Activated naive CD8-positive, alpha-beta T cell treated with anti-CD3 and anti-CD28 coated beads for 36 hours (primary cell): Measurements from ENCODE around the gene RNF220. TPM values are rescaled to one million over a fixed set of nuclear protein-coding genes. Genes with fewer than 3 reads are reported as not detected.

Experiments used
- DNase-seq: peaks from one replicate; pipeline ENCODE4 v3.0.0; 2021
- H3K27ac Mint-ChIP-seq: one replicate; pipeline ENCODE4 v1.8.0; 2022; ENCODE audit warnings: mild to moderate bottlenecking, moderate library complexity, mixed read lengths
- H3K27me3 Mint-ChIP-seq: one replicate; pipeline ENCODE4 v1.8.0; 2022; ENCODE audit warnings: mild to moderate bottlenecking, mixed read lengths
- H3K36me3 Mint-ChIP-seq: one replicate; pipeline ENCODE4 v1.8.0; 2021; ENCODE audit warnings: mild to moderate bottlenecking, mixed read lengths
- H3K4me1 Mint-ChIP-seq: one replicate; pipeline ENCODE4 v1.8.0; 2021; ENCODE audit warnings: mixed read lengths
- H3K4me3 Mint-ChIP-seq: one replicate; pipeline ENCODE4 v1.8.0; 2022; ENCODE audit warnings: mild to moderate bottlenecking, moderate library complexity, mixed read lengths
- H3K9me3 Mint-ChIP-seq: one replicate; pipeline ENCODE4 v1.8.0; 2022; ENCODE audit warnings: mixed read lengths
- total RNA-seq, 2 experiments: library from RNA; stranded (reverse); gene quantifications; one replicate each; pipeline ENCODE4 v1.2.3, GENCODE V29; 2021

The RNF220 gene
- total RNA-seq, 2 experiments from 2014 or later, result 99.0 to 108 TPM

GRCh38 chr1:44576456-44577150, 171.5 kb downstream of the RNF220 start:
- no peak overlapping the region for H3K27ac Mint-ChIP-seq
- no peak overlapping the region for H3K4me3 Mint-ChIP-seq
- peaks cover 15% of the 10 kb centered on the region for H3K27me3 Mint-ChIP-seq
- no peak for DNase-seq
- H3K9me3 Mint-ChIP-seq, result no peaks in the 10 kb centered on the region
- H3K36me3 Mint-ChIP-seq, result no peaks in the 10 kb centered on the region
- H3K4me1 Mint-ChIP-seq, result no peaks in the 10 kb centered on the region

GRCh38 chr1:44581205-44581604, 176.2 kb downstream of the RNF220 start:
- no peak overlapping the region for H3K4me3 Mint-ChIP-seq
- DNase-seq, result no peak

GRCh38 chr1:44584167-44584566, 179.1 kb downstream of the RNF220 start:
- H3K36me3 Mint-ChIP-seq, result no peaks in the 10 kb centered on the region
- H3K4me1 Mint-ChIP-seq, result no peaks in the 10 kb centered on the region
- H3K27ac Mint-ChIP-seq, result no peak overlapping the region
- no peaks in the 10 kb centered on the region for H3K27me3 Mint-ChIP-seq
- no peak overlapping the region for H3K4me3 Mint-ChIP-seq
- no peaks in the 10 kb centered on the region for H3K9me3 Mint-ChIP-seq
- no peak for DNase-seq

More at GRCh38 chr1:44581205-44581604, 176.2 kb downstream of the RNF220 start:
- Mint-ChIP-seq H3K4me1 (no peaks in the 10 kb centered on the region), H3K27ac (no peak overlapping the region), H3K27me3 (peaks cover 7% of the 10 kb centered on the region), H3K9me3 (no peaks in the 10 kb centered on the region), H3K36me3 (no peaks in the 10 kb centered on the region)

GRCh38 chr1:44585315-44585920, 180.4 kb downstream of the RNF220 start:
- DNase-seq, result no peak
- Mint-ChIP-seq H3K4me3 (no peak overlapping the region), H3K36me3 (no peaks in the 10 kb centered on the region), H3K9me3 (no peaks in the 10 kb centered on the region), H3K27ac (no peak overlapping the region), H3K4me1 (no peaks in the 10 kb centered on the region), H3K27me3 (no peaks in the 10 kb centered on the region)

DNA sequence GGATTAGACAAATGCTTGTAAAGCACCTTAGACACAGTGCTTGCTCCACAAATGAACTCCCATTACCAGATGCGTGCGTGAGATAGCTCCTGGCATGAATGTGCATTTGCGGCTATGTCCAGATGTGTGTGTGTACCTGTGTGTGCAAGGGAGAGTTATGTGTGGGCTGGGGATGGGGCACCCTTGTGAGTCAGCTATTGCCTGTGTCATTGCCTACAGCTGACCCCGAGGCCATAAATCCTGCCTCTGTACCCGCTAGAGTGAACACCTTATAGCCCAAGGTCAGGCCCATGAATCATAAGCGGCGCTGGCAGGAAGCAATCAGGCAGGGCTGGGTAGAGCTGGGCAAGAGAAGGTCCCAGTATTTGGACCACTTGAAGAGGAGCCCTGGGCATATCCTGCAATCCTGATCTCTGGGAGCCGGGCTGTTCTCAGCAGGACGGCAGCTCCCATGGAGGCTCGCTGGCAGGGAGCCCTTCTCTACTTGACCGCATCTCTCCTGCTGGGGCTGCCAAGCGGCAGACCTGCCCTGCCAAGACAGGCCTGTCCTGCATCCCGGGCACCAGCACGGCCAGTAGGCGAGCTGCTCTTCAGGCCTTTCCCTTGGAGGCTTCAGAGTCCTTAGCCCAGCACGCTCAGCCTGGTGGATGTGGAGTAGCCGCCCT, 182.9 kb downstream of the RNF220 start:
- Mint-ChIP-seq H3K4me1 (no peaks in the 10 kb centered on the region), H3K4me3 (no peak overlapping the region), H3K27me3 (no peaks in the 10 kb centered on the region), H3K27ac (no peak overlapping the region), H3K36me3 (no peaks in the 10 kb centered on the region), H3K9me3 (no peaks in the 10 kb centered on the region)
- no peak for DNase-seq

- no peaks in the 10 kb centered on the region for H3K27me3 Mint-ChIP-seq
- no peak for DNase-seq
- no peaks in the 10 kb centered on the region for H3K36me3 Mint-ChIP-seq
- no peak overlapping the region for H3K4me3 Mint-ChIP-seq
- no peaks in the 10 kb centered on the region for H3K4me1 Mint-ChIP-seq
- no peak overlapping the region for H3K27ac Mint-ChIP-seq
- H3K9me3 Mint-ChIP-seq, result no peaks in the 10 kb centered on the region
Observed at GRCh38 chr1:44588551-44589210, 183.6 kb downstream of the RNF220 start.

- Mint-ChIP-seq H3K4me1 (no peaks in the 10 kb centered on the region), H3K4me3 (no peak overlapping the region), H3K27me3 (no peaks in the 10 kb centered on the region), H3K36me3 (no peaks in the 10 kb centered on the region), H3K27ac (no peak overlapping the region), H3K9me3 (no peaks in the 10 kb centered on the region)
- DNase-seq, result no peak
Observed at GRCh38 chr1:44590475-44590874, 185.4 kb downstream of the RNF220 start.

DNA sequence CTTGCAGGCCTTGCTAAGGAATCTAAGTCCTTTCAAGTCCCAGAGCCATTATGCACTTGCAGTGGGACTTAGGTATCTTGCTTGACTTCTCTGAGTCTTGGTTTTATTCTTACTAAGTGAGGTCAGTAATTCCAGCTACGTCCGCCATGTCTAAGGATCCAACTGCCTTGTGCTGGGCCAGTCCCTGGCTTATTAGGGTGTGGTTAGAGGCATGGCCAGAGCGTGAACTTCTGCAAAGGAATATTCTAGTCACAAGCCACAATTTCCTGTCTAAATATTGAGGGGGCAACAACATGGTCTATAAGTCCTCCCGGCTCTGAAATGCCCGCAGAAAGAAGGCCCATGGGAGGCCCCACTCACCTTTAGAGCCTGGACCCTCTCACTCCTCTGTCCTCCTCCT, 186.3 kb downstream of the RNF220 start:
- H3K9me3 Mint-ChIP-seq, result no peaks in the 10 kb centered on the region
- H3K36me3 Mint-ChIP-seq, result no peaks in the 10 kb centered on the region
- DNase-seq, result no peak
- no peaks in the 10 kb centered on the region for H3K4me1 Mint-ChIP-seq
- no peak overlapping the region for H3K27ac Mint-ChIP-seq
- no peak overlapping the region for H3K4me3 Mint-ChIP-seq
- H3K27me3 Mint-ChIP-seq, result peaks cover 3% of the 10 kb centered on the region

DNA sequence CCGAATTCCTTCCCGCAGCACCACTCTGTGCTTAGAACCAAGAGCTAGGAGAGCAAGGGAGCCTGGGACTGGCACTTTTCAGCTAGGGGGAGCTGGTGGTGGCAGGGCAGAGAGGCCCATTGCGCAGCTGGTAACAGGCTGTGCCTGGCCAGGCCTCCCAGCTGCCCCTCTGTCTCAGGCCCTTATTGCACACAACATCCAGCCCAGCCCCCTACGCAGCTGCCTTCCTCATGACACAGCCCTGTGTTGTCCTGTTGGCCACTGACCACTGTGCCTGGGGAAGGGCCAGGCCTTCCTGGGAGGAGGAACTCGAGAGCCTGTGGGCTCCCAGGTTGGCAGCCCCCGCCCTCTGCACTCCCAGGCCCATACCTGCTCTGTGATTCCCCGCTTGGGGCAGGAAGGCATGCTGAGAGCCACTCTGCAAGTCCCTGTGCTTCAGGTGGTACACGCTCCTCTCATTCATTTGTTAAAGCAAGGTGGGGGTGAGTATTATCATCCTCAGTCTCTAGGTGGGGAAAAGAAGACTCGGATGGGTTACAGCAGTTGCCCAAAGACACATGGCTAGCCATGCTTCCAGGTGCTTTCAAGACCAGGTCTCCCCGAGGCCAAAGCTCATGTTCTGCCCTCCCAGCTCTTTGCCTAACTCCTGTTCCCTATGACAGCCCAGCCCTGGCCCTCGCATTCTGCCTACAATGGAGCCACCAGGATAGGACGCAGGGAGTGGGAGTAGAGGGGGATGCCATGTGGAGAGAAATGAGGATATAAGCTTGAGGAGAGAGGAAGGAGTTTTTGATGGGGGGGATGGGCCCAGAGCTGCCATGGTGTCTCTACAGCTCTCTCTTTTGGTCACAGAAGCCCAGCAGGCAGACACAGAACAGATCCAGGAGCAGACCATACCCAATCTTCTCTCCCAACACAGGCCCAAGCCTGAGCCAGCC, 187.4 kb downstream of the RNF220 start:
- no peaks in the 10 kb centered on the region for H3K4me1 Mint-ChIP-seq
- no peak overlapping the region for H3K27ac Mint-ChIP-seq
- no peaks in the 10 kb centered on the region for H3K36me3 Mint-ChIP-seq
- peaks cover 3% of the 10 kb centered on the region for H3K27me3 Mint-ChIP-seq
- DNase-seq, result no peak
- H3K9me3 Mint-ChIP-seq, result no peaks in the 10 kb centered on the region
- H3K4me3 Mint-ChIP-seq, result no peak overlapping the region

GRCh38 chr1:44594353-44594752, 189.3 kb downstream of the RNF220 start:
- no peak for DNase-seq
- Mint-ChIP-seq H3K36me3 (no peaks in the 10 kb centered on the region), H3K4me1 (no peaks in the 10 kb centered on the region), H3K4me3 (no peak overlapping the region), H3K27ac (no peak overlapping the region), H3K27me3 (peaks cover 3% of the 10 kb centered on the region), H3K9me3 (no peaks in the 10 kb centered on the region)

DNA sequence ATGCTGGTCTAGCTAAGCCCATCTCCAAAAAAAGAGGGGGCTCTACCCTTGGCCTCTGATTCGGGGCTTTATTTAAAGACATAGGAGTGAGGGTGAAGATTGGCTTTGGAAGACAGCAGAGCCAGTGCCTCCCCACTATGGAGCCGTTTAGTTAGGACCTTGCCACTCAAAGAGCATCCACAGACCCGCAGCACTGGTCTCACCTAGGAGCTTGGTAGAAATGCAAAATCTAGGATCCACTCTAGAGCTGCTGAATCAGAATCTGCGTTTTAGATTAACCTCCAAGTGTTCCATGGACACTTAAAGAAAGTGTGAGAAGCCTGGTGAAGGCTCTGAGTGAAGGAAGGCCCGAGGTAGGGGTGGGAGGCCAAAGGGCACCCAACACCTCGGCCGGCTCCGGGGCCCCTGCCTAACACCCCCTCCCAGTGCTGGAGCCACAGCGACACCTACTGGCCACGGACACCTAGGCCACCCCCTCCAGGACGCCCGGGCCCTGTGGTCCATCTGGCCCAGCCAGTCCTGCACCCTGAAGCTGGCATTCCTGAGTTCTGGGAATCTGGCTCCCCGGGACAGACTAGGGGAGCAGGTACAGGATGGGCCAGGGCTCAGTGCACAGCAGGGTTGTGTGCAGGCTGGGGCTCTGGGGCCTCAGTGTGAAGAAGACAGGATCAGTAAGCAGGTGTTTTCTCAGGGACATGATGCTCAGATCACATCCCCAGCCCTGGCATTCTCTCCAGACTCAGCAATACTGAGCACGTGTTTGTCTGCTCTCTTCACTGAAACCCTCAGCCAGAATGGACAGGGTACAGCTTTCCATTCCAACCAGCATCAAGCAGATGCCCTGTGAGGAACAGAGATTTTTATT, 190.0 kb downstream of the RNF220 start:
- no peaks in the 10 kb centered on the region for H3K4me1 Mint-ChIP-seq
- no peaks in the 10 kb centered on the region for H3K9me3 Mint-ChIP-seq
- peaks cover 3% of the 10 kb centered on the region for H3K27me3 Mint-ChIP-seq
- no peaks in the 10 kb centered on the region for H3K36me3 Mint-ChIP-seq
- DNase-seq, result peak; percentile 75
- no peak overlapping the region for H3K4me3 Mint-ChIP-seq
- no peak overlapping the region for H3K27ac Mint-ChIP-seq

- H3K9me3 Mint-ChIP-seq, result no peaks in the 10 kb centered on the region
- no peaks in the 10 kb centered on the region for H3K4me1 Mint-ChIP-seq
Observed at GRCh38 chr1:44596511-44596910, 191.5 kb downstream of the RNF220 start.

GRCh38 chr1:44598167-44598566, 193.1 kb downstream of the RNF220 start:
- Mint-ChIP-seq H3K27ac (no peak overlapping the region), H3K9me3 (no peaks in the 10 kb centered on the region), H3K4me3 (no peak overlapping the region), H3K4me1 (no peaks in the 10 kb centered on the region), H3K27me3 (peaks cover 3% of the 10 kb centered on the region), H3K36me3 (no peaks in the 10 kb centered on the region)
- no peak for DNase-seq

More at GRCh38 chr1:44596511-44596910, 191.5 kb downstream of the RNF220 start:
- Mint-ChIP-seq H3K27ac (no peak overlapping the region), H3K4me3 (no peak overlapping the region), H3K27me3 (peaks cover 3% of the 10 kb centered on the region), H3K36me3 (no peaks in the 10 kb centered on the region)
- no peak for DNase-seq
